Measurements from ENCODE around the gene GPR101.
A peak's percentile ranks its signal among the peaks of the same experiment; 100 is the strongest.

Gene GPR101, protein sequence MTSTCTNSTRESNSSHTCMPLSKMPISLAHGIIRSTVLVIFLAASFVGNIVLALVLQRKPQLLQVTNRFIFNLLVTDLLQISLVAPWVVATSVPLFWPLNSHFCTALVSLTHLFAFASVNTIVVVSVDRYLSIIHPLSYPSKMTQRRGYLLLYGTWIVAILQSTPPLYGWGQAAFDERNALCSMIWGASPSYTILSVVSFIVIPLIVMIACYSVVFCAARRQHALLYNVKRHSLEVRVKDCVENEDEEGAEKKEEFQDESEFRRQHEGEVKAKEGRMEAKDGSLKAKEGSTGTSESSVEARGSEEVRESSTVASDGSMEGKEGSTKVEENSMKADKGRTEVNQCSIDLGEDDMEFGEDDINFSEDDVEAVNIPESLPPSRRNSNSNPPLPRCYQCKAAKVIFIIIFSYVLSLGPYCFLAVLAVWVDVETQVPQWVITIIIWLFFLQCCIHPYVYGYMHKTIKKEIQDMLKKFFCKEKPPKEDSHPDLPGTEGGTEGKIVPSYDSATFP

DNA sequence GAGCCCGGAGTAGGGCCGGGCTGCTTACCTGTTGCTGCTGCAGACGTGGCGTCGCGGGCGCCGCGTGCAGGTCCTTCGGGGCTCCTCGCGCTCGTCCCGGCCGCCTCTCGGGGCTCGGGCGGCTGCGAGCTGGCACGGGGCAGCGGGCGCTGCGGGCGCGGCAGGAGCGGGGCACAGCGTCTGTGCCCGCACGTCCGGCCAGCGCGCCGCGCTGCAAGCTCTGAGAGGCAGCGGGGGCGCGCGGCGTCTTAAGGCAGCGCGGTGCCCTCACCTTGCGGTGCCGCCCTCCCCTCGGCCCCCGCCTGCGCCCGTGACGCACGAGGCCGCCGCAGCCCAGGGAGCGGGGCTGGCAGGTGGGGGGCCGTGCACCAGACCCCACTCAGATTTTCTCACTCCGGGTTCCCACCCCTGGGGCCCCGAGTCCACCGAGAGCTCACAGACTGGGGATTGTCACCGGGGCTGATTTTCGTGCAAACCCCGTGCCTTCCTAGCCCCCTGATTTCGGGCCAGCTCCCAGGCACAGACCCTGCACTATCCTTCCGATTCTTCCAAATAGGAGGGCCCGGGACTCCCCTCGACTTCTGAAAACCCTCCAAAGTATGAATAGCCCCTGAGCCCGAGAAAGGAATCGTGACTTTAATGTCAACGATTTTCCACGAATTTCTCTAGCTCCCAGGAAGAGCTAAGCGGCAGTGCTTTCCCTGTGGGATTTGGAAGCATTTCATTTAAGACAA, at the start of gene GPR101:
TSS of gene GPR101 (minus strand) at position 222 of the 734 bp plus-strand sequence. CDS start 2,321 bp downstream, outside the sequence.
- Mint-ChIP-seq H3K4me3 (no peak within 1 kb of the TSS), H3K27ac (no peak within 1 kb of the TSS), H3K9me3 (no peaks in the 10 kb centered on the region), H3K4me1 (peaks cover 5% of the 10 kb centered on the region), H3K27me3 (peaks cover 52% of the 10 kb centered on the region), H3K36me3 (ENCODE audit: low read depth) (no peaks in the 10 kb centered on the region)
- ATAC-seq (peak; percentile 26), DNase-seq (no peak)

DNA sequence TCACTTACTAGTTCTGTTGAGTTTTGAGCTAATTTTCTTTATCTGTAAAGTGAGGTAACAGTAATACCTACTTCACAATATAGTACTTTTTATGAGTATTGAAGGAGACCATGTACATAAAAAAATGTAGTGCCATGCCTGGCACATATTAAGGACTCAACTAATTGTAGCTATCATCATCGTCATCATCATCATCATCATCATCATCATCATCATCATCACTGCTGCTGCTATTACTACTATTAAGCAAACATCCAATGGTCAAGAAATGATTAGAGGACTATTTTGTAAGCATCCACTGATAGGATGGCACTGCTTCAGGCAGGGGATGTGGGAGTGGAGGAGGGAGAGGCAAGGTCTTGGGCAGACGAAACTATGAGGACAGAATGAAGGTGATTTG, 47.4 kb upstream of the GPR101 start:
- Mint-ChIP-seq H3K36me3 (ENCODE audit: low read depth) (no peaks in the 10 kb centered on the region), H3K9me3 (no peaks in the 10 kb centered on the region), H3K4me3 (no peak overlapping the region), H3K4me1 (no peaks in the 10 kb centered on the region), H3K27ac (no peak overlapping the region), H3K27me3 (peaks cover 9% of the 10 kb centered on the region)
- DNase-seq (no peak), ATAC-seq (no peak)

DNA sequence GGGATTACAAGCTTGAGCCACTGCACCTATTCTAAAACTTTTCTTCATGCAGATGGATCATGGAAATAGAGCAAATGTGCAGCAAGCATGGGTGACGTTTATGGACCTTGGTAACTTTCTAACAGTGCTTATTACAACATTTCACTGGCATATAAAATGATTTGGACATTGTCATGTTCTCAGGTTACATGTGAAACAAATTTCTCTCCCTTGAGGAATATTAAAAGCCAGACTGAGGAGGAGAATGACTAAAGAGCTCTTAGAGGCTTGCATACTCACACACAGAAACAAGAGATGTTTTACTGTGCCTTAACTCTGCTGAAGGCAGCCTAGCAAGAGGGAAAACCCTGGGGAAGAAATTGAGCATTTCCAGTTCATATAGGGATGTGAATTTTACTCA, 38.6 kb upstream of the GPR101 start:
- ATAC-seq, result no peak

GRCh38 chrX:137071596-137071995, 37.8 kb upstream of the GPR101 start:
- no peaks in the 10 kb centered on the region for H3K9me3 Mint-ChIP-seq
- H3K27me3 Mint-ChIP-seq, result no peaks in the 10 kb centered on the region

More for the DNA sequence above, 38.6 kb upstream of the GPR101 start:
- Mint-ChIP-seq H3K27me3 (no peaks in the 10 kb centered on the region), H3K27ac (no peak overlapping the region), H3K36me3 (ENCODE audit: low read depth) (no peaks in the 10 kb centered on the region), H3K4me1 (no peaks in the 10 kb centered on the region), H3K4me3 (no peak overlapping the region), H3K9me3 (no peaks in the 10 kb centered on the region)
- DNase-seq, result no peak

GRCh38 chrX:137067147-137067546, 33.4 kb upstream of the GPR101 start:
- no peaks in the 10 kb centered on the region for H3K4me1 Mint-ChIP-seq
- H3K27ac Mint-ChIP-seq, result no peak overlapping the region
- ATAC-seq (no peak), DNase-seq (no peak)
- no peaks in the 10 kb centered on the region for H3K36me3 Mint-ChIP-seq (ENCODE audit: low read depth)
- no peak overlapping the region for H3K4me3 Mint-ChIP-seq
- peaks cover 3% of the 10 kb centered on the region for H3K27me3 Mint-ChIP-seq
- no peaks in the 10 kb centered on the region for H3K9me3 Mint-ChIP-seq

More at GRCh38 chrX:137071596-137071995, 37.8 kb upstream of the GPR101 start:
- DNase-seq (no peak), ATAC-seq (no peak)
- no peak overlapping the region for H3K27ac Mint-ChIP-seq
- H3K4me3 Mint-ChIP-seq, result no peak overlapping the region
- H3K4me1 Mint-ChIP-seq, result no peaks in the 10 kb centered on the region
- H3K36me3 Mint-ChIP-seq (ENCODE audit: low read depth), result no peaks in the 10 kb centered on the region

- peaks cover 6% of the 10 kb centered on the region for H3K27me3 Mint-ChIP-seq
- no peak overlapping the region for H3K27ac Mint-ChIP-seq
- H3K4me3 Mint-ChIP-seq, result no peak overlapping the region
- H3K36me3 Mint-ChIP-seq (ENCODE audit: low read depth), result no peaks in the 10 kb centered on the region
- peaks cover 2% of the 10 kb centered on the region for H3K4me1 Mint-ChIP-seq
- DNase-seq (no peak), ATAC-seq (no peak)
- no peaks in the 10 kb centered on the region for H3K9me3 Mint-ChIP-seq
Observed at GRCh38 chrX:137062915-137063617, 29.3 kb upstream of the GPR101 start.

DNA sequence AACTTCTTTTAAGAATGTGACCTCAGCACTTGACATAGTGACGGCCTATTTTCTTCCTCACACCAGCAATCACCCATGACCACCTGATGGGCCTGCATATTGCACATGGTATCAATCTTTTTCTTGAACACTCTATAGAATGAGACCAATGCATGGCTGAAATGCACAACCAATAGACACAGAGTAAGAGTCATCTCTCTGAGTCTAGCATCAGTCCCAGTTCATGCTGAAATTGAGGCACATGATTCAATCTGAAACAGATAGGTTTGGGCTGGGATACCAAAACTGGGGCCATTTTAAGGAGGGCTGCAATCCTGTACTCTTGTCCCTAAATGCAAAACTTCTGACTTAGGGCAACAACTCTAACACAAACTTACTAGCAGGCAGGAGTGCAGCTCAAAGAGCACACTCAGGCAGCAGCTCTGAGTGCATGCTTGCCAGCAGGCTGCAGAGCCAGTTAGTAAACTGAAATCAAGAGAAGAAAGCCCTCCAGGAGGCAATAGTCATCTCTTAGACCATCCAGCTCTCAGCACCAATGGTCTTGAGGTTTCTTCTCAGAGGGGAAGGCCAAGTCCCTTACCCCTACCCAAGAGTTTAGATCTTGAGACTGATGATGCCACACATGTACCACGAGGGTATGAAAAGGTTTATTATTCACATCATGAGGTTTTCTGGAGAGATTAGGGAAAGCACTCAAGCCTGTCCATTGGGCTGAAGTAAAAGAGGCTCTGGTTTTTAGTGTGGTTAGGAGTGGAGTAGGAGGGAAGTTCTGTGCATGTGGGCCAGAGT, 24.7 kb upstream of the GPR101 start:
- Mint-ChIP-seq H3K36me3 (ENCODE audit: low read depth) (no peaks in the 10 kb centered on the region), H3K4me1 (peaks cover 2% of the 10 kb centered on the region), H3K4me3 (no peak overlapping the region), H3K27me3 (peaks cover 14% of the 10 kb centered on the region), H3K9me3 (no peaks in the 10 kb centered on the region), H3K27ac (no peak overlapping the region)
- DNase-seq, result no peak
- ATAC-seq, result no peak

- Mint-ChIP-seq H3K4me3 (peak overlapping the region; percentile 82), H3K4me1 (peaks cover 12% of the 10 kb centered on the region), H3K27me3 (peaks cover 24% of the 10 kb centered on the region), H3K9me3 (no peaks in the 10 kb centered on the region), H3K36me3 (ENCODE audit: low read depth) (no peaks in the 10 kb centered on the region), H3K27ac (peak overlapping the region; percentile 56)
- peak; percentile 24 for DNase-seq
- peak; percentile 37 for ATAC-seq
Observed at GRCh38 chrX:137052643-137053235, 18.9 kb upstream of the GPR101 start.

DNA sequence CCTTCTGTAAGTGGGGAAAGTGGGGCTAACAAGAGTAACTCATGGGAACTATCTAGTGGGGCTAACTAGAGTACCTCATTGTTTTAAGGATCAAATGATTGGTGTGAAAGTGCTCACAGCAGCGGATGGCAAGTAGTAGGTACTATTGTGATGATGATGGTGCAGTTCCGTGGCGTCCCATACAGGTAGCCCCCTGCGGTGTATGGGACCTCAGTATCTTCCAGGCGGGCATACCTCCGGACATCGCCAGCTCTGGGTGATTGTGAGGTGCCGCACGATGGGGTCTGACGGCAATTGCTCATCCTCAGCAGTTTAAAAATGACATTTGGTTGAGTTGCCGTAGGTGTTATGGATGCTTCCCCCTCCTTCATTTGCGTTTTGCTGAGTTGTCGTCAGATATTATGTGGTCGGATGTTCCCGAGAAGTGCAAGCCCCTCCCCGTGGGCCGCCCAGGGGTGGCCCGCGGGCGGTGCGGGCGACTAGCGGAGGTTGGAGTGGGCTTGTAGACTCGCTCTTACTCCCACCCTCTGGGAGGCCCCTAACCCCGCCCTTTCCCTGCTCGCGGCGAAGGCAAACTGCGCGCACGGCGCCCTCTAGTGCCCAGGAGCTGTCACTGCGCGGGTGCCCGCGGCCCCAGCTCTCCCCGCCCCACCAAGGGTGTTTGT, 18.3 kb upstream of the GPR101 start:
- Mint-ChIP-seq H3K27me3 (peaks cover 24% of the 10 kb centered on the region), H3K9me3 (no peaks in the 10 kb centered on the region), H3K4me3 (peak overlapping the region; percentile 82), H3K36me3 (ENCODE audit: low read depth) (no peaks in the 10 kb centered on the region), H3K4me1 (peaks cover 12% of the 10 kb centered on the region), H3K27ac (peak overlapping the region; percentile 56)
- peak; percentile 81 for DNase-seq
- peak; percentile 91 for ATAC-seq

GRCh38 chrX:137044893-137045292, 11.1 kb upstream of the GPR101 start:
- Mint-ChIP-seq H3K9me3 (no peaks in the 10 kb centered on the region), H3K27ac (no peak overlapping the region), H3K36me3 (ENCODE audit: low read depth) (no peaks in the 10 kb centered on the region), H3K4me1 (no peaks in the 10 kb centered on the region), H3K4me3 (no peak overlapping the region), H3K27me3 (peaks cover 7% of the 10 kb centered on the region)
- DNase-seq (no peak), ATAC-seq (no peak)

DNA sequence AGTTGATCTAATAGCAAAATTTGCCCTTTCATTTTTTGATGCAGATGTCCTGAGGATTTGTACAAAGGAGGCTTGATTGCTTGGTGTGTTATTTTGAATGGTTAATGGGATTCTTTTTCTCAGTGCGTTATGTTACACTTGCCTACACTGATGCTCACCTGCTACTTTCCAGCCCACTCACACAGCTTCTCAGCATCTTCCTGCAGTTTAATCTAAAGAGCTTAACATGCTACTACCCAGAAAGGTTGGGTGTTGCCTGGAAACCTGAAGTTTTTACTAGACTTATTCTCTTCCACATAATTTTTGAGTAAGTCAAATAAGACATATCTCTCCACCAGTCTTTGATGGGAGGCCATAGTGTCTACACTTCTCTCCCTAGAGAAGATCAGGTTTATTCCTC, 9.9 kb upstream of the GPR101 start:
- Mint-ChIP-seq H3K27ac (no peak overlapping the region), H3K4me1 (no peaks in the 10 kb centered on the region), H3K9me3 (no peaks in the 10 kb centered on the region), H3K36me3 (ENCODE audit: low read depth) (no peaks in the 10 kb centered on the region), H3K4me3 (no peak overlapping the region), H3K27me3 (peaks cover 5% of the 10 kb centered on the region)
- no peak for ATAC-seq
- no peak for DNase-seq

DNA sequence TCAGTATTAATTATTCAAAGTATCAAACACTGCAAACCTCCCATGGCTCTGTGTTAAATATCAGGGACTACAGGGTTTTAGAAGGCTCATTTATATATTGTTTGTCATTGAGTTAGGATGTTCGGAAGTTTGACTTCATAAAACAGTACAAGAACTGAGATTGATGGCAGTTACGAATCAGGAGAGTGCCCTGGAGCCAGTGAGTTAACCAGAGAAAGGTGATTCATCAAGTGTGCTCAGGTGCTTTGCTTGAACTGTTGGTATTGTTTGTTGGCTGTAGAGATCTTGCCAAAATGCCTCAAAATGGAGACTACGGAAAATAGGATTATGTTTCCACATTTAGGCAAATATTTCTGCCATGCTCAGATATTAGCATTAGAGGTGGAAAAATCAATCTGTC, 7.5 kb upstream of the GPR101 start:
- ATAC-seq (no peak), DNase-seq (no peak)
- no peak overlapping the region for H3K4me3 Mint-ChIP-seq
- peaks cover 14% of the 10 kb centered on the region for H3K27me3 Mint-ChIP-seq
- no peaks in the 10 kb centered on the region for H3K9me3 Mint-ChIP-seq
- no peak overlapping the region for H3K27ac Mint-ChIP-seq
- no peaks in the 10 kb centered on the region for H3K4me1 Mint-ChIP-seq
- no peaks in the 10 kb centered on the region for H3K36me3 Mint-ChIP-seq (ENCODE audit: low read depth)

- Mint-ChIP-seq H3K27me3 (peaks cover 23% of the 10 kb centered on the region), H3K9me3 (no peaks in the 10 kb centered on the region), H3K27ac (no peak overlapping the region), H3K4me1 (no peaks in the 10 kb centered on the region), H3K4me3 (no peak overlapping the region), H3K36me3 (ENCODE audit: low read depth) (no peaks in the 10 kb centered on the region)
- DNase-seq (no peak), ATAC-seq (no peak)
Observed at GRCh38 chrX:137040113-137040794, 6.5 kb upstream of the GPR101 start.

Measured in activated naive CD8-positive, alpha-beta T cell treated with anti-CD3 and anti-CD28 coated beads, Interleukin-2, amount 50 U/mL, for 24 hours (primary cell).